ENCODE measurements around the gene RGS19. TPM values are rescaled to one million over a fixed set of nuclear protein-coding genes. Genes with fewer than 3 reads are reported as not detected.
"Not testable (repeated sequence)": the region's sequence is repeated elsewhere in the genome, so short reads cannot be mapped to it uniquely, and the experiment has no call there.

RGS19 gene
- 10 to 100 TPM in 1 of 2 donors, 1 to 10 TPM in 1; 9.1 to 14.5 TPM for total RNA-seq

- intact Hi-C loops (cut with DNase I): no loop called here
- TF ChIP-seq POLR2A (IDR thresholded peaks at IDR 0.05) (peak in 1 of 3 donors; percentile 19), CTCF (IDR thresholded peaks at IDR 0.05) (no peak)
- ATAC-seq (peak; percentile 77), DNase-seq (peak; percentile 69 to 85 (median 82))
- Histone ChIP-seq H3K27me3 (peaks cover 0 to under 1% of the 10 kb centered on the region in 2 donors), H3K27ac (peak within 1 kb of the TSS; percentile 4 to 81 (median 64)), H3K4me3 (peak within 1 kb of the TSS; percentile 27 to 47), H3K4me1 (peaks cover 32% of the 10 kb centered on the region), H3K9me3 (no peaks in the 10 kb centered on the region), H3K36me3 (replicated peaks in 1 of 2; ENCODE audit: insufficient read depth in 1 of 2, low read depth in 2 of 2) (no peaks in the 10 kb centered on the region)
- WGBS, 2 donors: 0 to 1% methylated on average over 2 to 58 of the region's 73 CpGs
Measured at GRCh38 chr20:64079273-64080012, at the start of gene RGS19. TSS of gene RGS19 (minus strand) at chr20:64079518. CDS start at chr20:64076886, 2,632 bp downstream.

- DNase-seq; H3K27me3 ChIP-seq; intact Hi-C loops (cut with DNase I); ATAC-seq; H3K36me3 ChIP-seq (replicated peaks in 1 of 2; ENCODE audit: insufficient read depth in 1 of 2, low read depth in 2 of 2); H3K9me3 ChIP-seq; H3K4me3 ChIP-seq; H3K27ac ChIP-seq; H3K4me1 ChIP-seq: not testable (repeated sequence)
- WGBS, 2 donors: 67 to 68% methylated on average over 11 of the region's 11 CpGs
Measured at GRCh38 chr20:64123517-64123916, 44.2 kb upstream of the RGS19 start.

GRCh38 chr20:64122927-64123326 lies 43.6 kb upstream of the RGS19 start:
- H3K4me1 ChIP-seq; ATAC-seq; H3K36me3 ChIP-seq (replicated peaks in 1 of 2; ENCODE audit: insufficient read depth in 1 of 2, low read depth in 2 of 2); DNase-seq; H3K27ac ChIP-seq; H3K27me3 ChIP-seq; H3K9me3 ChIP-seq; intact Hi-C loops (cut with DNase I); H3K4me3 ChIP-seq: not testable (repeated sequence)
- 63 to 70% methylated on average over 11 of the region's 11 CpGs for WGBS, 2 donors

- ATAC-seq (no peak), DNase-seq (peak in 1 of 4 donors; percentile 2)
- no peak overlapping the region for H3K4me3 ChIP-seq
- no peaks in the 10 kb centered on the region for H3K9me3 ChIP-seq
- TF ChIP-seq POLR2A (IDR thresholded peaks at IDR 0.05) (no peak), CTCF (IDR thresholded peaks at IDR 0.05) (no peak)
- H3K4me1 ChIP-seq: peaks cover 8% of the 10 kb centered on the region
- H3K27me3 ChIP-seq: peaks cover 0 to 7% of the 10 kb centered on the region in 2 donors
- intact Hi-C loops (cut with DNase I): no loop called here
- no peak overlapping the region for H3K27ac ChIP-seq
- WGBS, 2 donors: 63 to 70% methylated on average over 12 of the region's 12 CpGs
- no peaks in the 10 kb centered on the region for H3K36me3 ChIP-seq (replicated peaks in 1 of 2; ENCODE audit: insufficient read depth in 1 of 2, low read depth in 2 of 2)
Measured at GRCh38 chr20:64121586-64121985, 42.3 kb upstream of the RGS19 start.

- Histone ChIP-seq H3K4me1 (peaks cover 8% of the 10 kb centered on the region), H3K36me3 (replicated peaks in 1 of 2; ENCODE audit: insufficient read depth in 1 of 2, low read depth in 2 of 2) (no peaks in the 10 kb centered on the region), H3K4me3 (no peak overlapping the region), H3K27me3 (peaks cover 0 to 7% of the 10 kb centered on the region in 2 donors), H3K9me3 (no peaks in the 10 kb centered on the region), H3K27ac (no peak overlapping the region)
- ATAC-seq (peak; percentile 5), DNase-seq (peak in 1 of 4 donors; percentile 10)
- intact Hi-C loops (cut with DNase I): loop anchor here (5.0 kb wide), 1 partner anchor 83 kb away; the partner anchor contains the start of gene C20orf204
- TF ChIP-seq CTCF (IDR thresholded peaks at IDR 0.05): no peak
- no peak for TF ChIP-seq POLR2A (IDR thresholded peaks at IDR 0.05)
- 34 to 56% methylated on average over 4 to 13 of the region's 14 CpGs for WGBS, 2 donors
Measured at GRCh38 chr20:64119681-64120341, 40.5 kb upstream of the RGS19 start.

All from body of pancreas (tissue), 4 donors.